Keratinocyte (primary cell): Measurements from ENCODE around the gene ZNF839. TPM values are rescaled to one million over a fixed set of nuclear protein-coding genes. Genes with fewer than 3 reads are reported as not detected.

Source experiments
- DNase-seq: peaks from one replicate; pipeline ENCODE4 v3.0.0-alpha.2; 2011; ENCODE audit warnings: low read depth, missing footprints, low spot score
- FAIRE-seq: peaks from 2 replicates; lab custom pipeline; 2011; peaks lifted over from hg19 to GRCh38; lab: Jason Lieb, UNC
- H2AFZ ChIP-seq: 2 replicates; pipeline ENCODE4 v1.6.0; 2012; ENCODE audit warnings: low read length, control low read depth, inconsistent platforms; ENCODE audit not compliant: control insufficient read depth
- H3K27ac ChIP-seq: 2 replicates; pipeline ENCODE4 v1.5.1; 2011; ENCODE audit warnings: low read length; ENCODE audit not compliant: control insufficient read depth, insufficient read depth
- H3K27me3 ChIP-seq: 3 replicates; pipeline ENCODE4 v1.6.0; 2011; ENCODE audit warnings: low read length; ENCODE audit not compliant: control insufficient read depth, insufficient read depth; ENCODE audit errors: extremely low read depth
- H3K36me3 ChIP-seq, 2 experiments: 2 replicates in 1 of 2; 3 replicates in 1 of 2; pipeline ENCODE4 v1.5.1; 2011; ENCODE audit warnings: low read length in 2 of 2, mild to moderate bottlenecking in 1 of 2; ENCODE audit not compliant: control insufficient read depth in 2 of 2, insufficient read depth in 2 of 2; ENCODE audit errors: extremely low read depth in 1 of 2
- H3K4me1 ChIP-seq: 3 replicates; pipeline ENCODE4 v1.5.1; 2011; ENCODE audit warnings: low read length; ENCODE audit not compliant: control insufficient read depth, insufficient read depth; ENCODE audit errors: extremely low read depth
- H3K4me2 ChIP-seq: 3 replicates; pipeline ENCODE4 v1.6.0; 2011; ENCODE audit warnings: low read depth, low read length; ENCODE audit not compliant: control insufficient read depth, insufficient read depth; ENCODE audit errors: extremely low read depth
- H3K4me3 ChIP-seq, 3 experiments: fragments of 200-600 bp in 1 of 3; sonication (generic) in 1 of 3; 2 replicates in 2 of 3; 3 replicates in 1 of 3; pipeline ENCODE4 v1.5.1; 2011 to 2016; ENCODE audit warnings: low read length in 3 of 3, mild to moderate bottlenecking in 3 of 3, control low read depth in 2 of 3, inconsistent platforms in 1 of 3, low read depth in 1 of 3, mixed read lengths in 1 of 3, mixed run types in 1 of 3, moderate library complexity in 1 of 3; ENCODE audit not compliant: control insufficient read depth in 2 of 3, insufficient read depth in 2 of 3; ENCODE audit errors: extremely low read depth in 1 of 3
- H3K79me2 ChIP-seq: 2 replicates; pipeline ENCODE4 v1.6.0; 2012; ENCODE audit warnings: low read length; ENCODE audit not compliant: control insufficient read depth, insufficient read depth
- H3K9ac ChIP-seq: 3 replicates; pipeline ENCODE4 v1.6.0; 2011; ENCODE audit warnings: low read length; ENCODE audit not compliant: control insufficient read depth, insufficient read depth; ENCODE audit errors: extremely low read depth
- H3K9me1 ChIP-seq: 3 replicates; pipeline ENCODE4 v1.6.0; 2011; ENCODE audit warnings: low read length; ENCODE audit not compliant: control insufficient read depth, insufficient read depth; ENCODE audit errors: extremely low read depth
- H3K9me3 ChIP-seq: 2 replicates; pipeline ENCODE4 v1.5.1; 2012; ENCODE audit warnings: low read depth, low read length; ENCODE audit not compliant: control insufficient read depth
- H4K20me1 ChIP-seq: 3 replicates; pipeline ENCODE4 v1.6.0; 2011; ENCODE audit warnings: low read length; ENCODE audit not compliant: control insufficient read depth, insufficient read depth; ENCODE audit errors: extremely low read depth
- CTCF ChIP-seq, 3 experiments: IDR thresholded peaks in 1 of 3; conservative IDR thresholded peaks in 1 of 3; optimal IDR thresholded peaks in 1 of 3; 2 replicates in 2 of 3; 3 replicates in 1 of 3; pipeline versions ENCODE3 to v1.5.1; 2011; ENCODE audit warnings: low read length in 3 of 3, mild to moderate bottlenecking in 3 of 3, moderate library complexity in 2 of 3, control low read depth in 1 of 3, inconsistent platforms in 1 of 3; ENCODE audit not compliant: insufficient read depth in 2 of 3; ENCODE audit errors: extremely low read depth in 1 of 3
- EZH2 ChIP-seq: IDR thresholded peaks from one replicate; pipeline ENCODE4 v1.6.1; 2012; ENCODE audit warnings: inconsistent platforms, mild to moderate bottlenecking, low read length, moderate library complexity
- dilution Hi-C: fragments of 300-500 bp; cut with MboI; formaldehyde crosslinking; loops from one replicate; pipeline ENCODE4 v1.7.0; 2020; ENCODE audit warnings: low sequenced_read_pairs; ENCODE audit not compliant: extremely low pct_ligation_motif_present
- polyA plus RNA-seq, 5 experiments: library from polyadenylated mRNA; depleted of rRNA in 3 of 5; stranded (reverse) in 3 of 5; stranded (forward) in 1 of 5; unstranded in 1 of 5; fragments of >200 nt; gene quantifications; 1 replicate in 1 of 5; 2 replicates in 3 of 5; 3 replicates in 1 of 5; pipeline versions ENCODE4 v1.2.1 to v1.2.3, GENCODE V29; 2011 to 2012; ENCODE audit warnings: missing spikeins in 2 of 5, low read depth in 1 of 5, low replicate concordance in 1 of 5

The ZNF839 gene
- polyA plus RNA-seq, 1 donor (not counting 4 experiments of a cell fraction or from before 2014, with no cell fraction given): 11.0 TPM

- Histone ChIP-seq H3K27ac (no peak overlapping the region), H3K9ac (no peak overlapping the region), H3K4me2 (no peak overlapping the region), H3K36me3 (peaks cover 10 to 11% of the 10 kb centered on the region in 2 experiments), H2AFZ (no peak overlapping the region), H4K20me1 (no peaks in the 10 kb centered on the region), H3K9me1 (no peaks in the 10 kb centered on the region), H3K27me3 (no peaks in the 10 kb centered on the region), H3K9me3 (no peaks in the 10 kb centered on the region), H3K79me2 (no peaks in the 10 kb centered on the region), H3K4me3 (no peak overlapping the region), H3K4me1 (no peaks in the 10 kb centered on the region)
- TF ChIP-seq CTCF (optimal IDR thresholded peaks at IDR 0.05 in 1 of 3, IDR thresholded peaks at IDR 0.05 in 1 of 3, conservative IDR thresholded peaks at IDR 0.05 in 1 of 3; ENCODE audit: extremely low read depth in 1 of 3, insufficient read depth in 2 of 3, low read length in 3 of 3) (no peak), EZH2 (no peak)
- FAIRE-seq: no peak
- dilution Hi-C loops: no loop called here
- no peak for DNase-seq
These were observed 14.5 kb downstream of the ZNF839 start for GRCh38 chr14:102333795-102334705.

GRCh38 chr14:102335163-102335562 is 15.6 kb downstream of the ZNF839 start:
- no peaks in the 10 kb centered on the region for H3K79me2 ChIP-seq
- H3K9me1 ChIP-seq: no peaks in the 10 kb centered on the region
- no peak overlapping the region for H3K4me3 ChIP-seq
- H3K27ac ChIP-seq: no peak overlapping the region
- no peak for TF ChIP-seq CTCF (optimal IDR thresholded peaks at IDR 0.05 in 1 of 3, IDR thresholded peaks at IDR 0.05 in 1 of 3, conservative IDR thresholded peaks at IDR 0.05 in 1 of 3; ENCODE audit: extremely low read depth in 1 of 3, insufficient read depth in 2 of 3, low read length in 3 of 3)
- TF ChIP-seq EZH2: no peak
- peaks cover 10 to 11% of the 10 kb centered on the region in 2 experiments for H3K36me3 ChIP-seq
- H3K9me3 ChIP-seq: no peaks in the 10 kb centered on the region
- H3K4me1 ChIP-seq: no peaks in the 10 kb centered on the region
- H3K9ac ChIP-seq: no peak overlapping the region
- no peaks in the 10 kb centered on the region for H3K27me3 ChIP-seq
- DNase-seq (no peak), FAIRE-seq (no peak)
- H3K4me2 ChIP-seq: no peak overlapping the region
- H4K20me1 ChIP-seq: no peaks in the 10 kb centered on the region
- no peak overlapping the region for H2AFZ ChIP-seq
- dilution Hi-C loops: no loop called here
